NCI-H2029 (cell line): Measurements from ENCODE around the gene HNRNPH1.

ENCODE experiments used
- DNase-seq: peaks from one replicate; lab custom pipeline; 2025; lab: John Stamatoyannopoulos, UW

The HNRNPH1 gene

GRCh38 chr5:179605026-179605833 is 18.2 kb downstream of the HNRNPH1 start:
- no peak for DNase-seq

- no peak for DNase-seq
Measured at GRCh38 chr5:179603308-179603707, 20.2 kb downstream of the HNRNPH1 start.

GRCh38 chr5:179601871-179602625 is 21.4 kb downstream of the HNRNPH1 start:
- DNase-seq, result no peak

- no peak for DNase-seq
Measured at GRCh38 chr5:179599973-179600372, 23.5 kb downstream of the HNRNPH1 start.

- no peak for DNase-seq
Measured at GRCh38 chr5:179599566-179599965, 23.9 kb downstream of the HNRNPH1 start.

- no peak for DNase-seq
Measured at GRCh38 chr5:179599100-179599499, 24.4 kb downstream of the HNRNPH1 start.

- no peak for DNase-seq
Measured at GRCh38 chr5:179596421-179596820, 27.1 kb downstream of the HNRNPH1 start.

- no peak for DNase-seq
Measured at GRCh38 chr5:179595916-179596315, 27.6 kb downstream of the HNRNPH1 start.

- DNase-seq, result no peak
Measured at GRCh38 chr5:179588166-179588565, 35.3 kb downstream of the HNRNPH1 start.

- no peak for DNase-seq
Measured at GRCh38 chr5:179585941-179586401, 37.5 kb downstream of the HNRNPH1 start.

GRCh38 chr5:179577286-179577960 is 46.0 kb downstream of the HNRNPH1 start:
- DNase-seq, result no peak

GRCh38 chr5:179572386-179572785 is 51.1 kb downstream of the HNRNPH1 start:
- DNase-seq, result no peak

- DNase-seq, result no peak
Measured at GRCh38 chr5:179568721-179569120, 54.8 kb downstream of the HNRNPH1 start.

- no peak for DNase-seq
Measured at GRCh38 chr5:179564526-179564925, 58.9 kb downstream of the HNRNPH1 start.
